ENCODE results near the gene FCSK.

Gene FCSK

DNA sequence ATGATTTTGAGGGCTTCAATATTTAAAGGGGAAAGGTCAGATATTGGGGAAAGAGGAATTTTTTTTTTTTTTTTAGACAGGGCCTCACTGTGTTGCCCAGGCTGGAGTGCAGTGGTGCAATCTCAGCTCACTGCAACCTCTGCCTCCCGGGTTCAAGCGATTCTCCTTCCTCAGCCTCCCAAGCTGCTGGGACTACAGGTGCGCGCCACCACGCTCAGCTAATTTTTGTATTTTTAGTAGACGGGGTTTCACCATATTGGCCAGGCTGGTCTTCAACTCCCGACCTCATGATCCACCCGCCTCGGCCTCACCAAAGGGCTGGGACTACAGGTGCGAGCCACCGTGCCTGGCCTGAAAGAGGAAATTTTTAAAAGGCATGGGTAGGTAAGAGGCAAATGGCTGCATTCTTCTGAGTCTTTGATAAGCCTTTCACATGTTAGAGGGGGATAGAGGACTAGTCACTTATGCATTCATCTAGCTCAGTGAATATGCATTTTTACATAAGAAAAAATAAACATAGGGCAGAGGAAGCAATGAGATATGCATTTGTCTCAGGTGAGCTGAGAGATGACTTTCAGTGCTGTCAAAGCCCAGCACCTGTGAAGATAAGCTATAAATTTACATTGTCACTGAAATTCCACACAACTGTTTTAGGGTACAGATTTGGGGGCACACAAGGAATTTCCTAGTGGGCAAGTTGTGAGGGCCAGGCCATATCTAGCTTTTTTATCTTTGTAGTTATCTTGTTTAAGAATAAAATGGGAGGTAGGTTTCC, 1.1 kb upstream of the FCSK start:
- no peak for DNase-seq (ENCODE audit: low read depth, low spot score)

GRCh38 chr16:70453892-70454221, 538 bp upstream of the FCSK start:
- DNase-seq (ENCODE audit: low read depth, low spot score): no peak

DNA sequence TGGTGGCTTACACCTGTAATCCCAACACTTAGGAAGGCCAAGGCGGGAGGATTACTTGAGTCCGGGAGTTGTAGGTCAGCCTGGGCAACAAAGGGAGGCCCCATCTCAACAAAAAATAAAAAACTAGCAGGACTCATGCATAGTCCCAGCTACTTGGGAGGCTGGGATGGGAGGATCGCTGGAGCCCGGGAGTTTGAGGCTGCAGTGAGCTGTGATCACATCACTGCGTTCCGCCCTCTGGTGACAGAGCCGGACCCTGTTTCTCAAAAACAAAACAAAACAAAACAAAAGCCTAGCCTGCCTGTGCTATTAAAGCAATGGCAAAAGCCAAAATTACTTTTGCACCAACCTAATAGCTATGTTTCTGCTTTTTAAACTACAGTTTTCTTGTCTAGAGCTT, 1.5 kb downstream of the FCSK start:
- DNase-seq (ENCODE audit: low read depth, low spot score): no peak

DNA sequence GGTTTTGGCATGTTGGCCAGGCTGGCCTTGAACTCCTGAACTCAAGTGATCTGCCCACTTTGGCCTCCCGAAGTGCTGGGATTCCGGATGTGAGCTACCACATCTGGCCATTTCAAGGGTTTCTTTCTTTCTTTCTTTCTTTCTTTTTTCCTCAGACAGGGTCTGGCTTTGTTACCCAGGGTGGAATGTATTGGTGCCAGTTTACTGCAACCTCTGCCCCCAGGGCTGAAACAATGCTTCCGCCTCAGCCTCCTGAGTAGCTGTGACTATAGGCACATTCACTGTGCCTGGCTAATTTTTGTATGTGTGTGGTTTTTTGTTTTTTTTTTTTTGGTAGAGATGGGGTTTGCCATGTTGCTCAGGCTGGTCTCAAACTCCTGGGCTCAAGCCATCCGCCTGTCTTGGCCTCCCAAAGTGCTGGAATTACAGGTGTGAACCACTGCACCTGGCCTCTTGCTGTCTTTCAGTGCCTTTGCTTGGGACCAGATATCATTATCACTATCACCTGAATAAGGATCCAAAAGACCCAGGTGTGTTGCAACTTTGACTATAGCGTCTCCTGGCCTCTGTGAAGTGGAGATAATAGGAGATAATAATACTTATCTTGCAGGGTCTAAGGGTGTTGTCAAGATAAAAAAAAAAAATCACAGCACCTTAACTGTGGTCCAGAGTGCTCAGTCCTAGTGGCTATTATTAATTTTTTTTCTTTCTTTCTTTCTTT, 3.2 kb downstream of the FCSK start:
- no peak for DNase-seq (ENCODE audit: low read depth, low spot score)

DNA sequence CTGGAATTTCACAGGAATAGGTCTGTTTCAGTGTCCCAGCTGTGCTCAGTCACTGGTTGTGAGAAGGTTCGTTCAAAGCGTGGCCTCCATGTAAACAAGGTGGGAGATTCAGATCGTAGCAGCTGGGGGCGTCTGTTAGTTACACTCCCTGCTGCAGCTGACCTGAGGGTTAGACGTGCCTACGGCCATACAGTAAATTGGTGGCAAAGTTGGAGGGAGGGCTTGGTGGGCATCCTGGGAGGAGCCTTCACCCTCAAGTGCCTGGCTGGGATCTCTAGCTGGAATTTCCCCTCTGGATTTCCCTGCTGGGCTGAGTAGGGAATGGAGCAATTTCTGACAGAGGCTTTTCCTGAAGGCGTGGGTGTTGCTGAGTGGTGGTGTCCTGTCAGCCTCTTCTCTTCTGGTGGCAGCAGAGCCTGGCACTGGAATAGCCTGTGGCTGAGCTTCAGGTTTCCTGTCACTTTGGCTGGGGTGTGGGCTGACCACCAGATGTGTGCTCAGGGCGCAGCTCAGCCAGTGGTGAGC, 6.4 kb downstream of the FCSK start:
- no peak for DNase-seq (ENCODE audit: low read depth, low spot score)

- no peak for DNase-seq (ENCODE audit: low read depth, low spot score)
Measured at GRCh38 chr16:70463235-70463634, 8.8 kb downstream of the FCSK start.

DNA sequence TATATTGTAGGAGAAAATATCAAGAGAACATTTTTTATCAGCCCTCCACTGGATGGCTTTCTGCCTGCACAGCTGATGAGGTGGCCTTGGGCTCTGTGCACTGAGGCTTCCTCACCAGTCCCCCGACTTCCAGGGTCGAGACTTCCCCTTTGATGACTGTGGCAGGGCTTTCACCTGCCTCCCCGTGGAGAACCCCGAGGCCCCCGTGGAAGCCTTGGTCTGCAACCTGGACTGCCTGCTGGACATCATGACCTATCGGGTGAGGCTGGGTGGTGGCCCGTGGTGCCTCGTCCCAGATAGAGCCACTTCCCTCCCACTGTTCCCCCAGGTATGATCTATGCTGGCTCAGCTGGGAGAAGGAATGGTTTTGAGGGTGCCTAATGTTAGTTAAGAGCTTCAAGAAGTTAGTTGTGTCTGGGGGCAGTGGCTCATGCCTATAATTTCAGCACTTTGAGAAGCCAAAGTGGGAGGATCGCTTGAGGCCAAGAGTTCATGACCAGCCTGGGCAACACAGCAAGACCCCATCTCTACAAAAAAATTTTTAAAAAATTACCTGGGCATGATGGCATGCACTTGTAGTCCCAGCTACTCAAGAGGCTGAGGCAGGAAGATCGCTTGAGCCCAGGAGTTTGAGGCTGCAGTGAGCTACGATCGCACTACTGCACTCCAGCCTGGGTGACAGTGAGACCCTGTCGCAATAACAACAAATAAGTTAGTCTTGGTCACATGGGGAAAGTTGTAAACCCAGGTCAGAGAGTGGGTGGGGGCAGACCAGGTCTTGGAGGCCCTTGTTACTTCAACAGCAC, 11.8 kb downstream of the FCSK start:
- no peak for DNase-seq (ENCODE audit: low read depth, low spot score)

DNA sequence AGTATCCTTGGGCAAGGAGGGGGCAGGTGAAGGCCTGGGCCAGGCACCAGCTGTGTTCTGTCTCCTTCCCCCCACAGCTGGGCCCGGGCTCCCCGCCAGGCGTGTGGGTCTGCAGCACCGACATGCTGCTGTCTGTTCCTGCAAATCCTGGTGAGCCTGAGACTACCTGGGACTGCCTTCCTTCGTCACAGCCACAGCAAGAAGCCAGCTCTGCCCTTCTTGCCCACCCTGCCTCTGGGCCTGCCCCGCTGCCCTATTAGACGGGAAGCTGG, 12.3 kb downstream of the FCSK start:
- DNase-seq (ENCODE audit: low read depth, low spot score): no peak

DNA sequence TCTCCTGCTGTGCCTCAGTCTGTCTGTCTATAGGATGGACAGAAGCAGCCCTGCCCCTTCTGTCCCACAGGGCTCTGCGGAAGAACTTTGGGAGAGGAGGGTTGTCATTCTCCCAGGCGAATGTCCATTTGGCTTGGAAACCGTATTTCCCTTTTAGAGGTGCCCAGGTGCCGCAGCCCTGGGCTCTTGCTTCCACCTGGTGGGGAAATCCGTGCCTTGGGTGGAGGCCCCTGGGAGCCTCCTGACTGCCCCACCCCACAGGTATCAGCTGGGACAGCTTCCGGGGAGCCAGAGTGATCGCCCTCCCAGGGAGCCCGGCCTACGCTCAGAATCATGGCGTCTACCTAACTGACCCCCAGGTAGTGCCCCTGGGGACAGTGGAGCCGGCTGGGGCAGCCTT, 12.7 kb downstream of the FCSK start:
- DNase-seq (ENCODE audit: low read depth, low spot score): no peak

- no peak for DNase-seq (ENCODE audit: low read depth, low spot score)
Measured at GRCh38 chr16:70467608-70468007, 13.2 kb downstream of the FCSK start.

DNA sequence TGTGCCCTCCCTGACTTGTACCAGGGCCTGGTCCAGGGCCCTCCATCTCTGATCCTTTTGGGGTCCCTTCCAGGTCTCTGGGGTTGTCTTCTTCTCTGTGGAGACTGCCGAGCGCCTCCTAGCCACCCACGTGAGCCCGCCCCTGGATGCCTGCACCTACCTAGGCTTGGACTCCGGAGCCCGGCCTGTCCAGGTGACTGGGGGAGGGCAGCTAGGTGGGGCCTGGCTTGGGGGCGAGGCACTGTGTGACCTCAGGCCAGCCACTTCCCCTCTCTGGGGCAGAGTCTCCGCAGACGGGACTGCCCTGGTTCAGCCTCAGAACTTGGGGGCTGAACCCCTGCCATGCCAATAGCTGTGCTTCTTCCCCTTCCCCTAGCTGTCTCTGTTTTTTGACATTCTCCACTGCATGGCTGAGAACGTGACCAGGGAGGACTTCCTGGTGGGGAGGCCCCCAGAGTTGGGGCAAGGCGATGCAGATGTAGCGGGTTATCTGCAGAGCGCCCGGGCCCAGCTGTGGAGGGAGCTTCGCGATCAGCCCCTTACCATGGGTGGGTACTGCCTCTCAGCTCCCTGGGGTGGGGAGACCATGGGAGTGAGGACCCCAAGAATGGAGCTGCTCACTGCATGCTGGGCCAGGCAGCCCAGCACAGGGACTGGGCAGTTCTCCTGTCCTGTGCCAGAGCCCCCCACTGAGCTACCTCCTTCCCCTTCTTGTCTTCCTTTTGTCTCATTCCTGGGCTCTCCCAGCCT, 14.6 kb downstream of the FCSK start:
- DNase-seq (ENCODE audit: low read depth, low spot score): no peak

- DNase-seq (ENCODE audit: low read depth, low spot score): no peak
Measured at GRCh38 chr16:70470141-70470926, 15.9 kb downstream of the FCSK start.

DNA sequence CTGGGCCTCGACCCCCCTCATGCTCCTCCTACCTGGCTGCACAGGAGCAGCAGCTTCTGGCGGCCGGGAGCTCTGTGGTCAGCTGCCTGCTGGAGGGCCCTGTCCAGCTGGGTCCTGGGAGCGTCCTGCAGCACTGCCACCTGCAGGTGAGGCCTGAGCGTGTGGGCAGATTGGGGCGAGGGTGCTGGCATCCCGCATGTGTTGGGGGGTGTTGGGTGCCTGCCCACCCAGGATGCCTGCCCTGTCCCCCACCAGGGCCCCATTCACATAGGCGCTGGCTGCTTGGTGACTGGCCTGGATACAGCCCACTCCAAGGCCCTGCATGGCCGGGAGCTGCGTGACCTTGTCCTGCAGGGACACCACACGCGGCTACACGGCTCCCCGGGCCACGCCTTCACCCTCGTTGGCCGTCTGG, 16.5 kb downstream of the FCSK start:
- no peak for DNase-seq (ENCODE audit: low read depth, low spot score)

- no peak for DNase-seq (ENCODE audit: low read depth, low spot score)
Measured at GRCh38 chr16:70472786-70473433, 18.5 kb downstream of the FCSK start.

GRCh38 chr16:70473446-70474319, 19.3 kb downstream of the FCSK start:
- no peak for DNase-seq (ENCODE audit: low read depth, low spot score)

- DNase-seq (ENCODE audit: low read depth, low spot score): no peak
Measured at GRCh38 chr16:70474320-70475053, 20.1 kb downstream of the FCSK start.

GRCh38 chr16:70475054-70475871, 20.9 kb downstream of the FCSK start:
- no peak for DNase-seq (ENCODE audit: low read depth, low spot score)

Measured in activated CD4-positive, CD25-positive, alpha-beta regulatory T cell treated with anti-CD3 and anti-CD28 coated beads, Interleukin-2, amount 50 U/mL, for 16 hours (primary cell).